ENCODE data around the gene SUGCT. TPM values are rescaled to one million over a fixed set of nuclear protein-coding genes. Genes with fewer than 3 reads are reported as not detected.

SUGCT gene
- total and polyA plus RNA-seq, 9 of the 15 experiments (the other 6 are each of a cell fraction or from before 2014, with no cell fraction given), result 0.58 to 2.5 (median 1.4) TPM

GRCh38 chr7:40859965-40860543, 725.2 kb downstream of the SUGCT start (continued):
- TF ChIP-seq BRCA1 (IDR thresholded peaks at IDR 0.05), result no peak
- no peak for TF ChIP-seq BRCA1 (CRISPR knock-in tag; IDR thresholded peaks at IDR 0.05)
- TF ChIP-seq ZNF395 (CRISPR knock-in tag; IDR thresholded peaks at IDR 0.05), result no peak
- TF ChIP-seq ZBTB43 (CRISPR knock-in tag; IDR thresholded peaks at IDR 0.05), result no peak

GRCh38 chr7:40865441-40866233, 730.8 kb downstream of the SUGCT start:
- Histone ChIP-seq H3K27ac (ENCODE audit: extremely low read depth, low read depth, low read length) (no peak overlapping the region), H3K79me2 (ENCODE audit: control insufficient read depth, insufficient read depth, low read length) (no peaks in the 10 kb centered on the region), H2AFZ (ENCODE audit: low read depth, low read length) (no peak overlapping the region), H3K9me3 (replicated peaks; ENCODE audit: control insufficient read depth, insufficient read depth, low read depth, low read length) (no peaks in the 10 kb centered on the region), H3K9me1 (ENCODE audit: control insufficient read depth, insufficient read depth, low read length) (no peaks in the 10 kb centered on the region), H3K27me3 (ENCODE audit: control insufficient read depth in 2 of 2, insufficient read depth in 2 of 2, low read length in 2 of 2) (no peaks in the 10 kb centered on the region), H3K36me3 (ENCODE audit: control insufficient read depth, insufficient read depth, low read length) (no peaks in the 10 kb centered on the region), H3K4me3 (no peak overlapping the region), H3K4me2 (ENCODE audit: insufficient read depth, low read length) (no peak overlapping the region), H3K4me1 (replicated peaks in 1 of 2; ENCODE audit: control insufficient read depth in 2 of 2, insufficient read depth in 2 of 2, low read length in 2 of 2) (no peaks in the 10 kb centered on the region), H4K20me1 (replicated peaks; ENCODE audit: control insufficient read depth, insufficient read depth, low read length) (no peaks in the 10 kb centered on the region), H3K9ac (ENCODE audit: insufficient read depth in 1 of 2, low read depth in 2 of 2, low read length in 2 of 2) (no peak overlapping the region)
- FAIRE-seq (no peak), ATAC-seq (no peak), DNase-seq (ENCODE audit: extremely low read depth in 1 of 4, low spot score in 3 of 4) (no peak)
- ChIA-PET CTCF (ENCODE audit: low intra/inter-chr PET ratio) (no interaction called here), POLR2A (no interaction called here)
- BruUV-seq (replicated peaks), result no TSS peak
- 3% methylated on average over 9 of the region's 10 CpGs for WGBS (ENCODE audit: insufficient coverage, low coverage, missing lambda C conversion rate)
- in situ Hi-C loops (cut with MboI) (no loop called here), intact Hi-C loops (cut with micrococcal nuclease) (no loop called here)
- TF ChIP-seq SAFB2 (IDR thresholded peaks at IDR 0.05; ENCODE audit: borderline replicate concordance, low read depth, low read length, severe bottlenecking), result no peak
- no peak for TF ChIP-seq NR1H2 (CRISPR knock-in tag; IDR thresholded peaks at IDR 0.05)
- no peak for TF ChIP-seq ZNF407 (IDR thresholded peaks at IDR 0.05; ENCODE audit: low read depth)
- no peak for TF ChIP-seq ARID2 (IDR thresholded peaks at IDR 0.05)
- TF ChIP-seq RNF2 (IDR thresholded peaks at IDR 0.05), result no peak

Data from K562 (cell line).